Coronary artery (tissue), 2 donors: ENCODE data around the gene GPR34.
"Not testable (repeated sequence)": the region's sequence is repeated elsewhere in the genome, so short reads cannot be mapped to it uniquely, and the experiment has no call there.

Experiments
- DNase-seq: peaks from one replicate; pipeline ENCODE4 v3.0.0-alpha.2; 2017; ENCODE audit warnings: low spot score
- H3K27ac ChIP-seq, 2 donors: fragments of 200-600 bp; sonication (generic); one replicate each; pipeline ENCODE4 v1.5.1; 2016 to 2019
- H3K4me3 ChIP-seq: fragments of 200-600 bp; sonication (generic); 2 replicates; pipeline ENCODE4 v1.5.1; 2016; ENCODE audit warnings: mild to moderate bottlenecking, moderate library complexity
- TF ChIP-seq, protein P1 (sequence below): fragments of 200-600 bp; sonication (generic); IDR thresholded peaks from one replicate; pipeline ENCODE4 v1.5.1; 2019; ENCODE audit warnings: antibody characterized with exemption

Gene GPR34, protein sequence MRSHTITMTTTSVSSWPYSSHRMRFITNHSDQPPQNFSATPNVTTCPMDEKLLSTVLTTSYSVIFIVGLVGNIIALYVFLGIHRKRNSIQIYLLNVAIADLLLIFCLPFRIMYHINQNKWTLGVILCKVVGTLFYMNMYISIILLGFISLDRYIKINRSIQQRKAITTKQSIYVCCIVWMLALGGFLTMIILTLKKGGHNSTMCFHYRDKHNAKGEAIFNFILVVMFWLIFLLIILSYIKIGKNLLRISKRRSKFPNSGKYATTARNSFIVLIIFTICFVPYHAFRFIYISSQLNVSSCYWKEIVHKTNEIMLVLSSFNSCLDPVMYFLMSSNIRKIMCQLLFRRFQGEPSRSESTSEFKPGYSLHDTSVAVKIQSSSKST

DNA sequence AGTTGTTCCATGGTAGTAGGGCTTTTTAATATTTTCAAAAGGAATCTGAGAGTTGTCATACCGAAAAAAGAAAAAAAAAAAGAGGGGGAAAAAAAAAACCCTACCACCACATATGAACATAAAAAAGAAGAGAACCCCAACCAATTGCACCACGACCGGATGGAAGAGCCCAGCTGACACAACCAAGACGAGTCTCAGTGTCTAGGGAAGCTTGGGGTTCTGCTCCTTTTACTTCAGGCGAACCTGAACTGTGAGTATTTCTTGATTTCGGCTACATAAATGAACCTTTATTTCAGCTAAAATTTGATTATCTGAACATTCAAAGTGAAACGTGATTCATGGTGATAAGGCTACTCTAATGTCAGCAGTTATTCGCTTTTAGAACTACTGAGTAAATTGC lies at the start of gene GPR34:
Gene GPR34, plus strand, starts transcription at position 139 of the 400 bp plus-strand sequence. CDS start 6,661 bp downstream, outside the sequence.
- TF ChIP-seq, protein P1, sequence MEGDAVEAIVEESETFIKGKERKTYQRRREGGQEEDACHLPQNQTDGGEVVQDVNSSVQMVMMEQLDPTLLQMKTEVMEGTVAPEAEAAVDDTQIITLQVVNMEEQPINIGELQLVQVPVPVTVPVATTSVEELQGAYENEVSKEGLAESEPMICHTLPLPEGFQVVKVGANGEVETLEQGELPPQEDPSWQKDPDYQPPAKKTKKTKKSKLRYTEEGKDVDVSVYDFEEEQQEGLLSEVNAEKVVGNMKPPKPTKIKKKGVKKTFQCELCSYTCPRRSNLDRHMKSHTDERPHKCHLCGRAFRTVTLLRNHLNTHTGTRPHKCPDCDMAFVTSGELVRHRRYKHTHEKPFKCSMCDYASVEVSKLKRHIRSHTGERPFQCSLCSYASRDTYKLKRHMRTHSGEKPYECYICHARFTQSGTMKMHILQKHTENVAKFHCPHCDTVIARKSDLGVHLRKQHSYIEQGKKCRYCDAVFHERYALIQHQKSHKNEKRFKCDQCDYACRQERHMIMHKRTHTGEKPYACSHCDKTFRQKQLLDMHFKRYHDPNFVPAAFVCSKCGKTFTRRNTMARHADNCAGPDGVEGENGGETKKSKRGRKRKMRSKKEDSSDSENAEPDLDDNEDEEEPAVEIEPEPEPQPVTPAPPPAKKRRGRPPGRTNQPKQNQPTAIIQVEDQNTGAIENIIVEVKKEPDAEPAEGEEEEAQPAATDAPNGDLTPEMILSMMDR = no peak
- H3K27ac ChIP-seq = peak within 1 kb of the TSS in 1 of 2 donors; percentile 66

DNA sequence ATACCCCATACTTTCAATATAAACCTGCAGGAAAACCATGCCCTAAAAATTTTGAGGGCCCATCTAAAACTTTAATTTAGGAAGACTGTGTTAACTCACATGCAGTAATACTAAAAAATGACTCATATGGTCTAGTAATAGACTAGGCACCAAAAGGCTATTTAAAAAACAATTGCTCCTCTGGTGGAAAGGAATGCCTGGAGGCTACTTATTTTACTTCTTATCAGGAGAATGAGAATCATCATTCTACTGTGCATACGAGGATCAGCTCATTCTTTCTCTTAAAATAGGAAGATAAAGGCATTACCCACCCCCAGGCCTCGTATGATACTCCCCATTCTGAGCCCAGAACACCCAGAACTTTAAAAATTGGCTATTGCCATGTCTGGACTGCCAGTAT lies 42.6 kb upstream of the GPR34 start:
- not testable (repeated sequence) for DNase-seq, H3K4me3 ChIP-seq, H3K27ac ChIP-seq

More for the DNA sequence above, at the start of gene GPR34:
- DNase-seq = no peak
- H3K4me3 ChIP-seq = peak within 1 kb of the TSS; percentile 41

DNA sequence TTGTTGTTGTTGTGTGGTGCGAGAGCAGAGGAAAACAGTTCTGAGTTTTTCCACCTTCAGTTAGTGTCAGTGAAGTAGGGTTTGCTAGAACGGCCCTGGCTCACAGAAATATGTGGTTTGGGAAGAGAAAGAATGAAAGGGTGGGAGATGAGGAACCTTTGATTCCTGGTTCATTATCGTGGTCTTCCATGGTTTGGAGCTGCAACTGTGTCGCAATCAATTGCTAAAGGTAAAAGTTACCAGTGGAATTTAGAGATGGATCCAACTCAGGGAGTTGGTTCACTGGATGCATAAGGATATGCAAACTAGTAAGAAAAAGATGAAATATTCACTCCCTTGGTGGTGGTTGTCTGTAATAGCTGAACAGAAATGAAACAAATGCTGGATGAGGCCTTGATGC lies 35.6 kb upstream of the GPR34 start:
- Histone ChIP-seq H3K27ac (no peak overlapping the region), H3K4me3 (no peak overlapping the region)
- no peak for DNase-seq
- TF ChIP-seq, protein P1 = no peak

DNA sequence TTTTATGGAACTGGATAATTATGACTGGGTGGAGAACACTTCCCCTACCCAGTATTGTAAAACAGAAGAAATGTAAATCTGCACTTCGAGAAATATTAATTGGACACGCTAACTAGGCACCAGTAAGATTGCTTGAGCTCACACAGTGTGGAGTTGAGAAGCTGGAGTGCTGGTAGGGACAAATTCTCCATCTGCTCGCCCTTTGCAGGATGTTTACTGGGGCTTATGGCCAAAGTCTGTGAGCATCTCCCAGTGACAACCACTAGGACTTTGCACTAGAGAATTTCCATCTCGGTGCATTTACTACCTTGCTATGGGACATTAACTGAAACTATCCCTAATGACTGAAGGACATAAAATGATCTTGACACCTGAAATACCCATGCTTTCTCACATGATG lies 33.7 kb upstream of the GPR34 start:
- peak overlapping the region in 1 of 2 donors; percentile 75 for H3K27ac ChIP-seq
- TF ChIP-seq, protein P1 = no peak
- no peak for DNase-seq
- H3K4me3 ChIP-seq = no peak overlapping the region

DNA sequence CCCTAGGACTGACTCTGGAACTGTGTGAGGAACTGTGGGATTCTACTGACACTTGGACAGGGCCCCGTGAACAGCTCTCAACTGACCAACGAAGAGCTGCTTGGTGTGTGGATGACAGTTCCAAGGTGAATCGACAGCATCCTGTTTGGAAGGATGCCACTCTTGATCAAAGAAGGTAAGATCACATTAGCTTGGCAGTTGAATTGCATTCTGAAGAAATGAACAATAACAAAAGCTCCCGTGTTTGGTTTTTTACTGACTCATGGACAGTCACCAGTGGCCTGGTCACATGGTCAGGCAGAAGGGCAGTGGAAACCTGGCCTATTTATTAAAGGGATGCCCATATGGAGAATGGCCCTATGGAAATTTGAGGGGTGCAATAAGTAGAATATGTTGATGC lies 33.1 kb upstream of the GPR34 start:
- TF ChIP-seq, protein P1 = no peak
- DNase-seq = no peak
- Histone ChIP-seq H3K4me3 (no peak overlapping the region), H3K27ac (peak overlapping the region in 1 of 2 donors; percentile 75)

DNA sequence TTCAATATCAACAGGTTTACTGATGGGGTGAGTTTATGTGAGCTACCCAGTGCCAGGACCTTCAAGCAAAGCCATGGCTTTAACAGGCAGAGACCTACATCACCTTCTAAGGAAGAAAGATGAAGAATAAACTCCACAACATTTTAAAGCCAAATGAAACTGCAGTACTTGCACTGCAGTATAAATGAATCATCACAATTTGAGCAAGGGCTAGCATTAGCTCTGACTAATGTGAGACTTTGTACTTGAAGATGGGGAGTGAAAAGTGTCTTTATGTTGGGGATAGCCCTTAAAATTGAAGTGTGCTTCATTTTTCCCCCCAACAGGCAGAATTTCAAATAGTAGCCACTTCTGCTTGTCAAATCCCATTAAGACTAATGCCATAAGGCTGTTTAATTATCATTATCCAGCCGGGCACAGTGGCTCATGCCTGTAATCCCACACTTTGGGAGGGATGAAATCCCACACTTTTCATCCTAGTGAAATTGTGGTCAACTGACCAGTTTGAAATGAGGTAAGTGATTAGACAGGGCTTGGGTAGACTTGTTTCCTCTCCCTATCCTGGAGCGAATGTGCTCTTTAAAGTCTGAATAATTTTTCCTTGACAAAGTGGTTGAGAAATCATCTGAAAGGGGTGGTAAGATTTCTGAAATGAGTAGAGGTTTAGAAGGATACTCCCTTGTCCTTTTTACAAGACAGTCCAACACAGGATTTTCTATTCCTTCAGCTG lies 27.2 kb upstream of the GPR34 start:
- TF ChIP-seq, protein P1 = no peak
- no peak for DNase-seq
- H3K27ac ChIP-seq = peak overlapping the region; percentile 73 to 86
- no peak overlapping the region for H3K4me3 ChIP-seq

DNA sequence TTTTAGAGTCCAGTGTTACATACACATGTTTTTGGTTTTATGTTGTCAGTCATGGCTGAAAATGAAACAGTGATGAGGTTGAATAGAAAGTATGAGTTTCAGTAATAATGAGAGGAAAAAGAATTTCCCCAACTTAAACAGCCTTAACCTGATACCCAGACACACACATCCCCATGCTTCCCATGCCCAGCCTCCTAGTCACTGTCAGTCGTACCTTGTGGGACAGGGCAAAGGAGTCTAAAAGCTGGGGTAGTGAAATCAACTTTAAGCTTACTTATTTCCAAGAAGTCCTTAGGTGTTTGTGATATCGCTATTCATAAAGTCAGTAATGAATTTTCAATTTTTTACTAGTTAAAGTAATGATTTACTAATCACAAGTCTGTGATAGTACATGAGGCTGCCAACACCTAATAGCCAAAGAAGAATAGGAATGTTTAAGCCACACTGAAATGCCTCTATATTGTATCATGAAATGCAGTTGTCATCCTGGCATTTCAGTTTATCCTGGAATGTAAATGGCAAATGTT lies 24.3 kb upstream of the GPR34 start:
- Histone ChIP-seq H3K27ac (peak overlapping the region; percentile 55 to 73), H3K4me3 (no peak overlapping the region)
- no peak for DNase-seq
- TF ChIP-seq, protein P1 = no peak
